ENCODE results near the gene TMEM150A.

DNA sequence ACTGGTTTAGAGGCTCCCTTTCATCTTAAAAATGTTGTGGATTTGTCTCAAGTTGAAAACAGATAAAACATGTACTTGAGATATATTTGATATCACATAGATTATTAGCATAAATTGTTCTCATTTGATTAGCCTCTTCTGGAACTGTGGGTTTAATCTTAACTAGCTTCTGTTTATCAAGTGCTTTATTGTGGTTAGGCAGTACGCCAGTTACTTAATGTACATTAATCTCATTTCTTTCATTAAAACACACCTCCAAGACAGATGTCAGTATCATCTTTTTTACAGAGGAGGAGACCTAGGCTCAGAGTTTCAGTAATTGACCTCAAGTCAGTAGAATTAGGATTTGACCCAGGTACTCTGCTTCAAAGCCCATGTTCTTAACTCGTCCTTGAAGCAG lies 43.7 kb upstream of the TMEM150A start:
- no peak for TF ChIP-seq BHLHE40 (IDR thresholded peaks at IDR 0.05; ENCODE audit: low read length)
- TF ChIP-seq, protein P1, sequence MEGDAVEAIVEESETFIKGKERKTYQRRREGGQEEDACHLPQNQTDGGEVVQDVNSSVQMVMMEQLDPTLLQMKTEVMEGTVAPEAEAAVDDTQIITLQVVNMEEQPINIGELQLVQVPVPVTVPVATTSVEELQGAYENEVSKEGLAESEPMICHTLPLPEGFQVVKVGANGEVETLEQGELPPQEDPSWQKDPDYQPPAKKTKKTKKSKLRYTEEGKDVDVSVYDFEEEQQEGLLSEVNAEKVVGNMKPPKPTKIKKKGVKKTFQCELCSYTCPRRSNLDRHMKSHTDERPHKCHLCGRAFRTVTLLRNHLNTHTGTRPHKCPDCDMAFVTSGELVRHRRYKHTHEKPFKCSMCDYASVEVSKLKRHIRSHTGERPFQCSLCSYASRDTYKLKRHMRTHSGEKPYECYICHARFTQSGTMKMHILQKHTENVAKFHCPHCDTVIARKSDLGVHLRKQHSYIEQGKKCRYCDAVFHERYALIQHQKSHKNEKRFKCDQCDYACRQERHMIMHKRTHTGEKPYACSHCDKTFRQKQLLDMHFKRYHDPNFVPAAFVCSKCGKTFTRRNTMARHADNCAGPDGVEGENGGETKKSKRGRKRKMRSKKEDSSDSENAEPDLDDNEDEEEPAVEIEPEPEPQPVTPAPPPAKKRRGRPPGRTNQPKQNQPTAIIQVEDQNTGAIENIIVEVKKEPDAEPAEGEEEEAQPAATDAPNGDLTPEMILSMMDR (CRISPR knock-in tag; IDR thresholded peaks at IDR 0.05) = no peak
- TF ChIP-seq, protein P2, sequence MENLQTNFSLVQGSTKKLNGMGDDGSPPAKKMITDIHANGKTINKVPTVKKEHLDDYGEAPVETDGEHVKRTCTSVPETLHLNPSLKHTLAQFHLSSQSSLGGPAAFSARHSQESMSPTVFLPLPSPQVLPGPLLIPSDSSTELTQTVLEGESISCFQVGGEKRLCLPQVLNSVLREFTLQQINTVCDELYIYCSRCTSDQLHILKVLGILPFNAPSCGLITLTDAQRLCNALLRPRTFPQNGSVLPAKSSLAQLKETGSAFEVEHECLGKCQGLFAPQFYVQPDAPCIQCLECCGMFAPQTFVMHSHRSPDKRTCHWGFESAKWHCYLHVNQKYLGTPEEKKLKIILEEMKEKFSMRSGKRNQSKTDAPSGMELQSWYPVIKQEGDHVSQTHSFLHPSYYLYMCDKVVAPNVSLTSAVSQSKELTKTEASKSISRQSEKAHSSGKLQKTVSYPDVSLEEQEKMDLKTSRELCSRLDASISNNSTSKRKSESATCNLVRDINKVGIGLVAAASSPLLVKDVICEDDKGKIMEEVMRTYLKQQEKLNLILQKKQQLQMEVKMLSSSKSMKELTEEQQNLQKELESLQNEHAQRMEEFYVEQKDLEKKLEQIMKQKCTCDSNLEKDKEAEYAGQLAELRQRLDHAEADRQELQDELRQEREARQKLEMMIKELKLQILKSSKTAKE (CRISPR knock-in tag; IDR thresholded peaks at IDR 0.05; ENCODE audit: borderline replicate concordance) = no peak
- TF ChIP-seq ZNF224 (CRISPR knock-in tag; IDR thresholded peaks at IDR 0.05) = no peak
- TF ChIP-seq ZFP41 (CRISPR knock-in tag; IDR thresholded peaks at IDR 0.05; ENCODE audit: borderline replicate concordance) = no peak
- TF ChIP-seq, protein P3, sequence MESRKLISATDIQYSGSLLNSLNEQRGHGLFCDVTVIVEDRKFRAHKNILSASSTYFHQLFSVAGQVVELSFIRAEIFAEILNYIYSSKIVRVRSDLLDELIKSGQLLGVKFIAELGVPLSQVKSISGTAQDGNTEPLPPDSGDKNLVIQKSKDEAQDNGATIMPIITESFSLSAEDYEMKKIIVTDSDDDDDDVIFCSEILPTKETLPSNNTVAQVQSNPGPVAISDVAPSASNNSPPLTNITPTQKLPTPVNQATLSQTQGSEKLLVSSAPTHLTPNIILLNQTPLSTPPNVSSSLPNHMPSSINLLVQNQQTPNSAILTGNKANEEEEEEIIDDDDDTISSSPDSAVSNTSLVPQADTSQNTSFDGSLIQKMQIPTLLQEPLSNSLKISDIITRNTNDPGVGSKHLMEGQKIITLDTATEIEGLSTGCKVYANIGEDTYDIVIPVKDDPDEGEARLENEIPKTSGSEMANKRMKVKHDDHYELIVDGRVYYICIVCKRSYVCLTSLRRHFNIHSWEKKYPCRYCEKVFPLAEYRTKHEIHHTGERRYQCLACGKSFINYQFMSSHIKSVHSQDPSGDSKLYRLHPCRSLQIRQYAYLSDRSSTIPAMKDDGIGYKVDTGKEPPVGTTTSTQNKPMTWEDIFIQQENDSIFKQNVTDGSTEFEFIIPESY (CRISPR knock-in tag; IDR thresholded peaks at IDR 0.05) = no peak
- TF ChIP-seq FOXJ3 (CRISPR knock-in tag; IDR thresholded peaks at IDR 0.05; ENCODE audit: borderline replicate concordance) = no peak
- TF ChIP-seq TBX2 (CRISPR knock-in tag; IDR thresholded peaks at IDR 0.05; ENCODE audit: borderline replicate concordance) = no peak
- no peak for TF ChIP-seq KDM1A (CRISPR knock-in tag; IDR thresholded peaks at IDR 0.05)
- no peak for TF ChIP-seq ZNF343 (CRISPR knock-in tag; IDR thresholded peaks at IDR 0.05)
